DND-41 (cell line): ENCODE data around the gene LRRC15.

Experiments
- ATAC-seq: fragments of 200-7000 bp; cut with Tn5 transposase; 3 replicates; pipeline ENCODE4 v1.9.1; 2021; ENCODE audit warnings: low read depth; ENCODE audit not compliant: insufficient read depth
- DNase-seq: peaks from one replicate; pipeline ENCODE4 v3.0.0-alpha.2; 2020
- H2AFZ ChIP-seq: 2 replicates; pipeline ENCODE4 v1.6.0; 2012; ENCODE audit warnings: low read depth, low read length
- H3K27ac ChIP-seq: 2 replicates; pipeline ENCODE4 v1.5.1; 2012; ENCODE audit warnings: low read length, inconsistent platforms
- H3K27me3 ChIP-seq: fragments of 200-600 bp; sonication (generic); 2 replicates; pipeline ENCODE4 v1.6.0; 2012; ENCODE audit warnings: low read length, mild to moderate bottlenecking, inconsistent platforms; ENCODE audit not compliant: insufficient read depth, poor library complexity
- H3K36me3 ChIP-seq: 2 replicates; pipeline ENCODE4 v1.5.1; 2012; ENCODE audit warnings: low read length, inconsistent platforms; ENCODE audit not compliant: insufficient read depth
- H3K4me1 ChIP-seq: 2 replicates; pipeline ENCODE4 v1.5.1; 2012; ENCODE audit warnings: mild to moderate bottlenecking, low read length; ENCODE audit not compliant: insufficient read depth
- H3K4me2 ChIP-seq: 2 replicates; pipeline ENCODE4 v1.6.0; 2012; ENCODE audit warnings: mild to moderate bottlenecking, moderate library complexity, low read length, inconsistent platforms; ENCODE audit not compliant: insufficient read depth
- H3K4me3 ChIP-seq, 2 experiments: fragments of 200-600 bp in 1 of 2; shearing (Covaris generic) in 1 of 2; 2 replicates each; pipeline ENCODE4 v1.5.1; 2012 to 2016; ENCODE audit warnings: inconsistent platforms in 2 of 2, low read length in 2 of 2, mild to moderate bottlenecking in 2 of 2, low read depth in 1 of 2, moderate library complexity in 1 of 2
- H3K79me2 ChIP-seq: 2 replicates; pipeline ENCODE4 v1.6.0; 2012; ENCODE audit warnings: low read length, inconsistent platforms; ENCODE audit not compliant: insufficient read depth
- H3K9ac ChIP-seq: 2 replicates; pipeline ENCODE4 v1.6.0; 2012; ENCODE audit warnings: low read depth, mild to moderate bottlenecking, inconsistent platforms, low read length, moderate library complexity
- H3K9me3 ChIP-seq: 2 replicates; pipeline ENCODE4 v1.5.1; 2012; ENCODE audit warnings: low read length, moderate library complexity, mild to moderate bottlenecking, inconsistent platforms; ENCODE audit not compliant: insufficient read depth, severe bottlenecking
- H4K20me1 ChIP-seq: 2 replicates; pipeline ENCODE4 v1.6.0; 2012; ENCODE audit warnings: low read length; ENCODE audit not compliant: insufficient read depth
- EZH2 ChIP-seq: IDR thresholded peaks from 3 replicates; pipeline ENCODE4 v1.6.1; 2012; ENCODE audit warnings: borderline replicate concordance, low read depth, mild to moderate bottlenecking, moderate library complexity, low read length, inconsistent platforms; ENCODE audit not compliant: severe bottlenecking
- TF ChIP-seq, protein P1 (sequence below): IDR thresholded peaks from 2 replicates; pipeline ENCODE4 v1.5.1; 2012; ENCODE audit warnings: borderline replicate concordance, low read length, moderate library complexity, mild to moderate bottlenecking; ENCODE audit not compliant: poor library complexity, severe bottlenecking; ENCODE audit errors: extremely low read depth

LRRC15 gene

GRCh38 chr3:194312186-194312742 lies 57.3 kb downstream of the LRRC15 start:
- no peak for ATAC-seq
- DNase-seq = no peak
- no peaks in the 10 kb centered on the region for H3K36me3 ChIP-seq
- H3K27ac ChIP-seq = no peak overlapping the region
- no peak overlapping the region for H3K4me2 ChIP-seq
- no peaks in the 10 kb centered on the region for H4K20me1 ChIP-seq
- peaks cover 70% of the 10 kb centered on the region for H3K4me1 ChIP-seq
- no peaks in the 10 kb centered on the region for H3K9me3 ChIP-seq
- no peak overlapping the region for H3K4me3 ChIP-seq
- H3K79me2 ChIP-seq = no peaks in the 10 kb centered on the region
- H3K27me3 ChIP-seq = peaks cover 6% of the 10 kb centered on the region
- TF ChIP-seq, protein P1, sequence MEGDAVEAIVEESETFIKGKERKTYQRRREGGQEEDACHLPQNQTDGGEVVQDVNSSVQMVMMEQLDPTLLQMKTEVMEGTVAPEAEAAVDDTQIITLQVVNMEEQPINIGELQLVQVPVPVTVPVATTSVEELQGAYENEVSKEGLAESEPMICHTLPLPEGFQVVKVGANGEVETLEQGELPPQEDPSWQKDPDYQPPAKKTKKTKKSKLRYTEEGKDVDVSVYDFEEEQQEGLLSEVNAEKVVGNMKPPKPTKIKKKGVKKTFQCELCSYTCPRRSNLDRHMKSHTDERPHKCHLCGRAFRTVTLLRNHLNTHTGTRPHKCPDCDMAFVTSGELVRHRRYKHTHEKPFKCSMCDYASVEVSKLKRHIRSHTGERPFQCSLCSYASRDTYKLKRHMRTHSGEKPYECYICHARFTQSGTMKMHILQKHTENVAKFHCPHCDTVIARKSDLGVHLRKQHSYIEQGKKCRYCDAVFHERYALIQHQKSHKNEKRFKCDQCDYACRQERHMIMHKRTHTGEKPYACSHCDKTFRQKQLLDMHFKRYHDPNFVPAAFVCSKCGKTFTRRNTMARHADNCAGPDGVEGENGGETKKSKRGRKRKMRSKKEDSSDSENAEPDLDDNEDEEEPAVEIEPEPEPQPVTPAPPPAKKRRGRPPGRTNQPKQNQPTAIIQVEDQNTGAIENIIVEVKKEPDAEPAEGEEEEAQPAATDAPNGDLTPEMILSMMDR = no peak
- no peak for TF ChIP-seq EZH2
- H2AFZ ChIP-seq = no peak overlapping the region
- H3K9ac ChIP-seq = no peak overlapping the region

DNA sequence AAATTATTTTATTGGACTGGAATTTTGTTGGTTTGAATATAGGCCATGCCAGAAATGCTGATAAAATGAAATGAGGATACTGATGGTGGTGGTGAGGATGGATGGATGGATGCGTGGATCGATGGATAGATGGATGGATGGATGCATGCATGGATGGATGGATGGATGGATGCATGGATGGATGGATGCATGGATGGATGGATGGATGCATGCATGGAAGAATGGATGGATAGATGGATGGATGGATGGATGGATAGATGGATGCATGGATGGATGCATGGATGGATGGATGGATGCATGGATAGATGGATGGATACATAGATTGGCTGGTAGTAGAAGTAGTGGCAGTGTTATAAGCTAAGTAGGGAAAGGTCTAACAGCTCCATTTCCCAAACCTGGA lies 58.5 kb downstream of the LRRC15 start:
- H3K4me3 ChIP-seq = no peak overlapping the region
- no peak overlapping the region for H3K4me2 ChIP-seq
- no peaks in the 10 kb centered on the region for H3K9me3 ChIP-seq
- no peak overlapping the region for H3K27ac ChIP-seq
- no peak overlapping the region for H3K9ac ChIP-seq
- no peak for TF ChIP-seq EZH2
- TF ChIP-seq, protein P1 = no peak
- peaks cover 79% of the 10 kb centered on the region for H3K4me1 ChIP-seq
- DNase-seq (no peak), ATAC-seq (no peak)
- H3K27me3 ChIP-seq = peaks cover 6% of the 10 kb centered on the region
- no peaks in the 10 kb centered on the region for H3K36me3 ChIP-seq
- H3K79me2 ChIP-seq = no peaks in the 10 kb centered on the region
- no peak overlapping the region for H2AFZ ChIP-seq
- H4K20me1 ChIP-seq = no peaks in the 10 kb centered on the region

- TF ChIP-seq, protein P1 = no peak
- no peak for TF ChIP-seq EZH2
- no peak overlapping the region for H3K9ac ChIP-seq
- DNase-seq = no peak
- no peaks in the 10 kb centered on the region for H3K36me3 ChIP-seq
- H3K79me2 ChIP-seq = no peaks in the 10 kb centered on the region
- no peak for ATAC-seq
- H2AFZ ChIP-seq = no peak overlapping the region
- peaks cover 79% of the 10 kb centered on the region for H3K4me1 ChIP-seq
- H3K4me3 ChIP-seq = no peak overlapping the region
- H4K20me1 ChIP-seq = no peaks in the 10 kb centered on the region
- peaks cover 4% of the 10 kb centered on the region for H3K27me3 ChIP-seq
- no peaks in the 10 kb centered on the region for H3K9me3 ChIP-seq
- peak overlapping the region; percentile 9; the same call in 1 of the 2 replicates for H3K27ac ChIP-seq
- H3K4me2 ChIP-seq = no peak overlapping the region
Measured at GRCh38 chr3:194310060-194310835, 59.3 kb downstream of the LRRC15 start.
